ENCODE measurements around the gene SDF4. TPM values are rescaled to one million over a fixed set of nuclear protein-coding genes. Genes with fewer than 3 reads are reported as not detected.

The SDF4 gene
- total RNA-seq, 2 donors from 2014 or later = 85.9 to 95.6 TPM

DNA sequence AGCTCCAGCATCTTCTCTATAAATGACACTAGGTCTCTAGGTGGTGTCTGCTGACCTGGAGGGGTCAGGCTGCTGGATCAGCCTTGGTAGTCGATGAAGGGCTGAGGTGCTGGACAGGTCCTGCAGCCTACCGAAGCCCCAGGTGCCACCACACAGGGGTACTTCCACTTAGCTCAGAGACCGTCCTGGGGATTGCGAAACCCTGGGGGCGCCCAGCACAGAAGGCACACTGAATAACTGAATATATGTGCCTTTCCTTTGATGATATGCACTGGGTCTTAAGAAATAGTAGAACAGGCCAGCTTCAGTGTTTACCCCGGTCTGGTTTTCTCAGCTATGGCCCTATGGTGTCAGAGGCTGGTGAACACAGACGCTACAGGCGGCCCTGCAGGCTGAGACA lies 31.0 kb upstream of the SDF4 start:
- Mint-ChIP-seq H3K4me1 (peaks cover 6% of the 10 kb centered on the region), H3K4me3 (no peak overlapping the region), H3K27me3 (ENCODE audit: insufficient read depth) (no peaks in the 10 kb centered on the region), H3K36me3 (ENCODE audit: low read depth) (peaks cover 60% of the 10 kb centered on the region), H3K9me3 (no peaks in the 10 kb centered on the region), H3K27ac (no peak overlapping the region)
- TF ChIP-seq, protein P1, sequence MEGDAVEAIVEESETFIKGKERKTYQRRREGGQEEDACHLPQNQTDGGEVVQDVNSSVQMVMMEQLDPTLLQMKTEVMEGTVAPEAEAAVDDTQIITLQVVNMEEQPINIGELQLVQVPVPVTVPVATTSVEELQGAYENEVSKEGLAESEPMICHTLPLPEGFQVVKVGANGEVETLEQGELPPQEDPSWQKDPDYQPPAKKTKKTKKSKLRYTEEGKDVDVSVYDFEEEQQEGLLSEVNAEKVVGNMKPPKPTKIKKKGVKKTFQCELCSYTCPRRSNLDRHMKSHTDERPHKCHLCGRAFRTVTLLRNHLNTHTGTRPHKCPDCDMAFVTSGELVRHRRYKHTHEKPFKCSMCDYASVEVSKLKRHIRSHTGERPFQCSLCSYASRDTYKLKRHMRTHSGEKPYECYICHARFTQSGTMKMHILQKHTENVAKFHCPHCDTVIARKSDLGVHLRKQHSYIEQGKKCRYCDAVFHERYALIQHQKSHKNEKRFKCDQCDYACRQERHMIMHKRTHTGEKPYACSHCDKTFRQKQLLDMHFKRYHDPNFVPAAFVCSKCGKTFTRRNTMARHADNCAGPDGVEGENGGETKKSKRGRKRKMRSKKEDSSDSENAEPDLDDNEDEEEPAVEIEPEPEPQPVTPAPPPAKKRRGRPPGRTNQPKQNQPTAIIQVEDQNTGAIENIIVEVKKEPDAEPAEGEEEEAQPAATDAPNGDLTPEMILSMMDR (conservative IDR thresholded peaks at IDR 0.05) = no peak
- Histone ChIP-seq H3K9ac (ENCODE audit: extremely low read depth, low read length, poor library complexity, severe bottlenecking) (no peak overlapping the region), H3K4me1 (ENCODE audit: control insufficient read depth, insufficient read depth, low read length) (no peaks in the 10 kb centered on the region), H3K9me3 (ENCODE audit: control insufficient read depth, low read length) (no peaks in the 10 kb centered on the region), H3K36me3 (ENCODE audit: control insufficient read depth, insufficient read depth, low read length) (peaks cover 70% of the 10 kb centered on the region), H3K27me3 (ENCODE audit: control insufficient read depth, insufficient read depth, low read length, poor library complexity, severe bottlenecking) (no peaks in the 10 kb centered on the region), H3K4me3 (ENCODE audit: low read length) (no peak overlapping the region), H3K27ac (ENCODE audit: low read depth, low read length) (no peak overlapping the region)
- WGBS, 2 experiments (ENCODE audit: insufficient coverage in 1 of 2, insufficient read length in 1 of 2) = 95% methylated on average over 7 to 8 of the region's 8 CpGs
- no peak for DNase-seq

DNA sequence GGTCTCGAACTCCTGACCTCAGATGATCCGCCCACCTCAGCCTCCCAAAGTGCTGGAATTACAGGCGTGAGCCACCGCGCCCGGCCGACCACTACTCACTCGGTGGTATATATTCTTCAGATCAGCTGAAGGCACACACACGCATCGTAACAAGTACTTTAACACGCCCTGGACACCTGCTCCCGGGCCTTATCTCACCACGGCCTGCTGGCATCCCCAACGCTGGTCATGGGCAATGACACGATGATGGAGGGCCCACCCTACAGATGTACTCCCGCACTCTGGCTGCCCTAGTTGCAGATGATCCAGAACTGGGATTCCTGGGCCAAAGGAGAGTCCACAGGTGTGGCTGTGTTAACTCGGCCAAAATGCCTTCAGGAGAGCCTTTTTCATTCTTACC lies 30.3 kb upstream of the SDF4 start:
- Mint-ChIP-seq H3K27ac (no peak overlapping the region), H3K27me3 (ENCODE audit: insufficient read depth) (no peaks in the 10 kb centered on the region), H3K9me3 (no peaks in the 10 kb centered on the region), H3K4me1 (peaks cover 8% of the 10 kb centered on the region), H3K36me3 (ENCODE audit: low read depth) (peaks cover 59% of the 10 kb centered on the region), H3K4me3 (no peak overlapping the region)
- H3K27ac ChIP-seq (ENCODE audit: low read depth, low read length) = no peak overlapping the region
- no peaks in the 10 kb centered on the region for H3K9me3 ChIP-seq (ENCODE audit: control insufficient read depth, low read length)
- H3K27me3 ChIP-seq (ENCODE audit: control insufficient read depth, insufficient read depth, low read length, poor library complexity, severe bottlenecking) = no peaks in the 10 kb centered on the region
- DNase-seq = no peak
- no peaks in the 10 kb centered on the region for H3K4me1 ChIP-seq (ENCODE audit: control insufficient read depth, insufficient read depth, low read length)
- no peak overlapping the region for H3K9ac ChIP-seq (ENCODE audit: extremely low read depth, low read length, poor library complexity, severe bottlenecking)
- H3K36me3 ChIP-seq (ENCODE audit: control insufficient read depth, insufficient read depth, low read length) = peaks cover 71% of the 10 kb centered on the region
- no peak overlapping the region for H3K4me3 ChIP-seq (ENCODE audit: low read length)
- WGBS, 2 experiments (ENCODE audit: insufficient coverage in 1 of 2, insufficient read length in 1 of 2) = 95 to 99% methylated on average over 17 of the region's 17 CpGs
- TF ChIP-seq, protein P1 (conservative IDR thresholded peaks at IDR 0.05) = no peak

DNA sequence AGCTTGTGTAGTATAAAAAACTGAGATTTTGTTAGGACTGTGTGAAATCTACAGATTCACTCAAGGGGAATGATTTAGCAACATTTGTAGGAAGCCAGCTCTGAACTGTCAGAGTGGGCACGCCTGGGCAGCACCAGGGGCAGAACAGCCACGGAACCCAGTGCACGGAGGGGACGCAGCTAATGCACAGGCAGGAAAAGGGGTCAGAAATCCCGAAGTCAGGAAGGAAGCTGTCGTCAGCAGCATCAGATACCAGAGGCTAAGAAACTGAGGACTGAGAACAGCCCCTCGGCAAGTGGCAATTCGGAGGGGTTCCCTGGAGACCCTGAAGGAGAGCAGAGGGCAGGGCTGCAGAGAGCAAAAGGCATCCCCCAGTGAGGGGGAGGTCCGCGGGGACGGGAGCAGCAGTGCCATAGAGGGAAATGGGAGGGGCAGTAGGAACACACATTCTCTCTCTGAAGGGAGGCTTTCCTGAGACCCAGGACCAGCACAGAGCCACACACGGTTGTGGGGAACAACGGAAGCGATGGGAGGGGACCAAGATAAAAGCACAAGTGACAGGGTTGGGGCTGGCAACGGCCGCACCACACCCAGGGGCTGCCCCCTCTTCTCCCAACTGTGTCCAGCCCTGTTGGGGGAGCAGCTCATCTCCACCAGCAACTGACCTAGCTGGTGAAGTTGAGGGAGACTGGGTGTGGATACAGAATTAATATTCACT lies 29.2 kb upstream of the SDF4 start:
- no peaks in the 10 kb centered on the region for H3K9me3 ChIP-seq (ENCODE audit: control insufficient read depth, low read length)
- H3K4me3 ChIP-seq (ENCODE audit: low read length) = no peak overlapping the region
- peaks cover 8% of the 10 kb centered on the region for H3K4me1 Mint-ChIP-seq
- 93 to 95% methylated on average over 11 to 16 of the region's 16 CpGs for WGBS, 2 experiments (ENCODE audit: insufficient coverage in 1 of 2, insufficient read length in 1 of 2)
- peaks cover 65% of the 10 kb centered on the region for H3K36me3 Mint-ChIP-seq (ENCODE audit: low read depth)
- peak overlapping the region; percentile 19 for H3K27ac Mint-ChIP-seq
- no peak overlapping the region for H3K4me3 Mint-ChIP-seq
- H3K27ac ChIP-seq (ENCODE audit: low read depth, low read length) = no peak overlapping the region
- no peaks in the 10 kb centered on the region for H3K9me3 Mint-ChIP-seq
- no peaks in the 10 kb centered on the region for H3K27me3 ChIP-seq (ENCODE audit: control insufficient read depth, insufficient read depth, low read length, poor library complexity, severe bottlenecking)
- H3K4me1 ChIP-seq (ENCODE audit: control insufficient read depth, insufficient read depth, low read length) = no peaks in the 10 kb centered on the region
- H3K27me3 Mint-ChIP-seq (ENCODE audit: insufficient read depth) = no peaks in the 10 kb centered on the region
- H3K9ac ChIP-seq (ENCODE audit: extremely low read depth, low read length, poor library complexity, severe bottlenecking) = no peak overlapping the region
- DNase-seq = no peak
- H3K36me3 ChIP-seq (ENCODE audit: control insufficient read depth, insufficient read depth, low read length) = peaks cover 77% of the 10 kb centered on the region
- TF ChIP-seq, protein P1 (conservative IDR thresholded peaks at IDR 0.05) = no peak

All from endodermal cell (in vitro differentiated cells).